NCI-H2029 treated with DMSO at 0.1 percent for 48 hours (cell line): ENCODE data around the gene OR4F15.
"Not testable (repeated sequence)": the region's sequence is repeated elsewhere in the genome, so short reads cannot be mapped to it uniquely, and the experiment has no call there.

Source experiments
- DNase-seq: peaks from one replicate; lab custom pipeline; 2025; lab: John Stamatoyannopoulos, UW

Gene OR4F15

GRCh38 chr15:101811902-101812301, at the start of gene OR4F15:
OR4F15 (plus strand) TSS chr15:101812202; CDS start chr15:101818187, 5,985 bp downstream.
- no peak for DNase-seq

- DNase-seq = not testable (repeated sequence)
These were observed 47.2 kb upstream of the OR4F15 start for GRCh38 chr15:101764669-101765339.

DNA sequence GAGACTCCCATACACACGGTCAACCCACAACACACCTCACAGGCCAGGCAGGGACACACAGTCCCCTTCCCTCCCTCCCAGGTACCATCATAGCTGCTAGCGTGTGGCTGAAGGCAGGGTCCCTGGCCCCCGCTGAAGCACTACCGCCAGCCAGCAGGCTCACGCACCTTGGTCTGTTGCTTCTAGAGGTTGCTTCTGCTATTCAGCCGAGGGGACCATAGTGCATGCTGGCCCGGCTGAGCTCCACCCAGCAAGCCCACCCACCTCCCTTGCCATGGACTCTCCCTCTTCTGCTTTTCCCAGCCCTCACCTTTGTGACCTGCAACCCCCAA, 46.7 kb upstream of the OR4F15 start:
- DNase-seq = not testable (repeated sequence)

GRCh38 chr15:101765772-101766456, 46.1 kb upstream of the OR4F15 start:
- no peak for DNase-seq

DNA sequence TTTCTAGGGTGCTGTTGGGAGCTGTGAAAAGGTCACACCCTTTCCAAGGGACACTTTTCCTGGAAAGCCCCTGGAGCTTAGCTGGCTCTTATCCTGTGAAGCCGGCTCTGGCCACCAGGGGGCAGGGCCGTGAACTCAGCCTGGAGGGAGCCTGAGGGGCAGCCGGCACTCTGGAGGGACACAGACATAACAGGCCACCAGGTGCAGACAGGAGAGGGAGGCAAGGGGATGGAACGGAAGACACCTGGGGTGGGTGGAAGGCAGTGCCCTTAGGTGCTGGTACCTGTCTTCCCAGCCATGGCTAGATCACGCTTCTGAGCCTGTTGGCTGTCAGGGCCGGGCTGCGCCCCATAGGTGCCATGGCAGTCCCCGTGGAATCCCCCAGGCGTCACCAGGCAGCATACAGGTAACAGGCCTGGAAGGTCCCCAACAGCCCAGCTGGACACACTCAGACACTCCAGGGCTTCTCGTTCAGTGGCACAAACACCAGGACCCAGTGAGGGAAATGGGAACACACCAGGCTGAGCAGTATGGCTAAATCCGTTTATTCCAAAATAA, 44.8 kb upstream of the OR4F15 start:
- not testable (repeated sequence) for DNase-seq

- no peak for DNase-seq
These were observed 39.1 kb upstream of the OR4F15 start for GRCh38 chr15:101772921-101773320.

GRCh38 chr15:101773496-101774100, 38.4 kb upstream of the OR4F15 start:
- DNase-seq = no peak

DNA sequence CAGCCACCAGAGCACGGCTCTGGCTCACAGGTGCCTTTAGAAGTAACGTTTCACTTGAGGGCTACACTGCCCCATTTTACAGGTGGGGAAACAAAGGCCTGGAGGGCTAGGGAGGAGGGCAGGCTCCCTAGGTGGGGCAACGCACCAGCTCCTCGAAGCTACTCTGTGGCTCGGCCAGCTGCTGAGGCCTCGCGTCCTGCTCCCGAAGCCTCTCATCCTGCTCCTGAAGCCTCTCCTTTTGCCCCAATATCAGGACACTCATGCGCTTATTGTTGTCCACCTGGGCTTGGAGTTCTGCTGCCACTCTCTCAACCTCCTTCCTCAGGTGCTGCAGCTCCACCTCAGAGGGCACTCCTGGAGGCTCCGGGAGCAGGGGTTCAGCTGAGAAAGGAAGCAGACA, 36.9 kb upstream of the OR4F15 start:
- DNase-seq = no peak

GRCh38 chr15:101778576-101778975, 33.4 kb upstream of the OR4F15 start:
- not testable (repeated sequence) for DNase-seq

- peak; percentile 0 for DNase-seq
These were observed 31.8 kb upstream of the OR4F15 start for GRCh38 chr15:101780225-101780624.

DNA sequence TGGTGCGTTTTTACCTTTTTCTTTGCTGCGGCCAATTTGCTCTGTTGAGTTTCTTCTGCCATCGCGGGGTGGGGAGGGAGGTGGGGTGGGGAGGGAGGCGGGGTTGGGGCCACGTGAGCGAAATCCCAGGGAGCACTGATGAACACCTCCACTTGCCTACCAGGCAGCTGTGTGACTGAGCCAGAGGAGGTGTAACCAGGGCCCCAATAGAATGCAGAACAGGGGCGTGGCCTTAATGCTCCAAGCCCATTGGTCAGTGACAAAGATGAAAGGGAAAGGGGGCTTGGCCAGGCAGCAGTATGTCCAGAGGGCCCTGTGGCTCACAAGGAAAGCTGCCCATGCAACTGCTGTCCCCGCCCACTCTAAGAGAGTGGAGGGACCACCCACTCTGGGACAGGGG, 30.1 kb upstream of the OR4F15 start:
- no peak for DNase-seq

GRCh38 chr15:101784644-101785043, 27.4 kb upstream of the OR4F15 start:
- no peak for DNase-seq

- not testable (repeated sequence) for DNase-seq
These were observed 25.6 kb upstream of the OR4F15 start for GRCh38 chr15:101786422-101786821.

DNA sequence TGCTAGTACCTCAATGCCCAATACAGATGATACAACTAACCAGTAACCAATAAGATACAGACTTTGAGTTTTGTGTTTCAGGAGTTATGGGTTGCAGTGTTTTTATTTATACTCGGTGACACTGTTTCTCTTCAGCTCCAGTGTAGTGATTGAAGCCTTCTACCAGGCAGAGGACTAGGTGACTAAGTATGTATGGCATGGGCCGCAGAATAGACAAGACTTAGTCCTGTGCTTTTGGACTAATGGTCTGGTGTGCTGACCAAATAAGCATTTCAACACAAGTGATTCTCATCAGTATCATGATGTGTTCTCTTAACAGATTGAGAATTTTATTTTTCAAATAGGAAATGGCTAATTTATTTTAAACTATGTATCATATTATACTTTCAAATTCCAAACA, 24.0 kb upstream of the OR4F15 start:
- not testable (repeated sequence) for DNase-seq

DNA sequence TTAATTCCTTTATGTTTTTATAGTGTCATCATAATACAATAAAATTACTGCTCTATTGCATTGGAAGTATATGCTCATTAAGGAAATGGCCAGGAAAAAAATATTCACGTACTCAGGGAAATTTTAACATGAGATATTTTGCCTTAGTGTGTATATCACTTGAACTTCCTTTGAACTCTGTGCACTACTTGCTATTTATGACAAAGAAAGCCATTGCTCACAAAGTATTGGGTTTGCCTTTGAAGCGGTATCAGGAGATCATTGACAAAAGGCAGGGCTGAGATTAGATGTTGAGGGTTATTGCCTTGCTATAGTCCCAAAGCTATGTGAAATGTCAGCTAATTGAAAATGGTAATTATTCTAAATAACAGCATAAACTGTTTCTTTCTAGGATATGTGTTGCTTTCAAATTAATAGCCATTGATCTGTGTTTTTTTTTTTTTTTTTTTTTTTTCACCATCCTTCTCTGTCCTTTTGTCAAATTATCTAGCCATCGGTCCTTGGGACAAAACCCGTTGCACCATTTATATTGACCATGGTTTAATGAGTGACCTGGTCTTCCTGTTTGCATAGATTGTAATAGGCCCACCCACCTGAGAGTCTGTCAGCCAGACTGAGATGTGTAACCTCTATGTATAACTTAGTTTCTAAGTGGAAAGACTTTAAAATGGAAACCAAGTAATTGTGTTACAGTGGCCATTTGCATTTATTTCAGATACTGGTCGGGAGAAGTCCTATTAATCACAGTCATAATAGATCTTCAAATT, 23.3 kb upstream of the OR4F15 start:
- not testable (repeated sequence) for DNase-seq

GRCh38 chr15:101790748-101791147, 21.3 kb upstream of the OR4F15 start:
- DNase-seq = not testable (repeated sequence)

GRCh38 chr15:101793981-101794380, 18.0 kb upstream of the OR4F15 start:
- DNase-seq = not testable (repeated sequence)

GRCh38 chr15:101795455-101795854, 16.5 kb upstream of the OR4F15 start:
- no peak for DNase-seq

DNA sequence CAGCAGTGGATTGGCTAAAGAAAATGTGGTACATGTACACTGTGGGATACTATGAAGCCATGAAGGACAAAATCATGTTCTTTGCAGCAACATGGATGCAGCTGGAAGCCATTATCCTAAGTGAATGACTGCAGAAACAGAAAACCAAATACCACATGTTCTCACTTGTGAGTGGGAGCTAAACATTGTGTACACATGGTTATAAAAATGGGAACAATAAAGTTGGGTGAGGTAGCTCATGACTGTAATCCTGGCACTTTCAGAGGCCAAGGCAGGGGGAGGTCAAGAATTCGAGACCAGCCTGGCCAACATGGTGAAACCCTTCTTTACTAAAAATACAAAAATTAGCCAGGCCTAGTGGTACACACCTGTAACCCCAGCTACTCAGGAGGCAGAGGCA, 12.3 kb upstream of the OR4F15 start:
- DNase-seq = no peak

DNA sequence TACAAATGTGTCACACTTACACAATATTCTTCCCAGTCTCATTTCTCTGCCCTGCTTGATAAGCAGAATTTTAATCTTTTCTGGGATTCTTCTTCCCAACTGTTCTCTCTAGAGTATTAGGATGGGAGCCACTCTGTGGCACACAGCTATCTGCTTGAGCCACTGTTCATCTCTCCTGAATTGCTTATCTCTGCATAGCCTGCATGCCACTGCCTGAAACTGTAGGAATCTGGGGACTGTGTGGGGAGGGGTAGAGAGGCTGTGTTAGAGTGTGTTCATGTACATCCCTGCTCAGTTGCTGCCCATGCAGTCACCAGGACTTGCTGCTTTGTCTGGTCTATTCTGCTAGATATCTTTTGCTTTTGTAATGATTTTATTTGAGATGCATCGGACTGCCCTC, 11.0 kb upstream of the OR4F15 start:
- no peak for DNase-seq

- no peak for DNase-seq
These were observed 8.8 kb upstream of the OR4F15 start, which contains the start of gene OR4F6 for GRCh38 chr15:101803209-101803608. OR4F6 (plus strand) TSS chr15:101803509; CDS start chr15:101805720, 2,211 bp downstream.

DNA sequence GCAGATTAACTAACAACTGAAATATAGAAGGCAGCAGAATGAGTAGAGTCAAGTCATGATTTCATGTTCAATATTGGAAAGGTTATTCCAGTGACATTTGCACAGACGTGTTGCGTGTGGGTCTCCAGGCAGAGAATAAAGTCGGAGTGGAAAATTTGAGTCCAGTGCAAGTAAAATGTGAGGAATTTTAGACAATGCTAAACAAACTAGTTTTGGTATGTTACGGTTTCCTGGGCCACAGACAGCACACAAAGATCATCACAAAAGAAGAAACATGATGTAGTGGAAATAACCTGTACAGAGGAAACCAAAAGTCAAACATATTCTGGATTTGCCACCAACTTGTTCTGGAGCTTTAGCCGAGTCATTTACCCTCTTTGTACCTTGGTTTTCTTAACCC, 8.3 kb upstream of the OR4F15 start:
- DNase-seq = no peak
